ENCODE measurements around the gene CTBP1. TPM values are rescaled to one million over a fixed set of nuclear protein-coding genes. Genes with fewer than 3 reads are reported as not detected.

CTBP1 gene
- total RNA-seq, 4 donors from 2014 or later, result 145 to 255 (median 181) TPM

DNA sequence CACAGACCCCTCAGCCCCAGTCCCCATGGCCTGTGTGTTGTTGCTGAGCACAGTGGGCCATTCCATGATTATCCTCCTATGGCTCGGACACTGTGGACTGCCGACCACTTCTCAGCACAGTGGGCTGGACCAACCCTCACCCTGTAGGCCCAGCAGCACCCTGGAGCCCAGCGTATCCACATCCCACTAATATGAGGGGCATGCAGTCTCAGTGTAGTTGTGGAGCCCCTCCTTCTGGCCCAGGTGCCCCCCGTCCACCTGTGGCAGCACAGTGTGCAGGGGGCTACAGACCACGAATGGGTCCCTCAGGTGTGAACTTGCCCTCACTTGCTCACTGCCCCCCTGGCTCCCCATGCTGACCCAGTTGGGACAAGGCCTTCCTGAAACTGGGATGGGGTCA is 84.5 kb downstream of the CTBP1 start:
- WGBS, result 83% methylated on average over 4 of the region's 5 CpGs
- DNase-seq (ENCODE audit: low spot score in 2 of 2), result no peak

DNA sequence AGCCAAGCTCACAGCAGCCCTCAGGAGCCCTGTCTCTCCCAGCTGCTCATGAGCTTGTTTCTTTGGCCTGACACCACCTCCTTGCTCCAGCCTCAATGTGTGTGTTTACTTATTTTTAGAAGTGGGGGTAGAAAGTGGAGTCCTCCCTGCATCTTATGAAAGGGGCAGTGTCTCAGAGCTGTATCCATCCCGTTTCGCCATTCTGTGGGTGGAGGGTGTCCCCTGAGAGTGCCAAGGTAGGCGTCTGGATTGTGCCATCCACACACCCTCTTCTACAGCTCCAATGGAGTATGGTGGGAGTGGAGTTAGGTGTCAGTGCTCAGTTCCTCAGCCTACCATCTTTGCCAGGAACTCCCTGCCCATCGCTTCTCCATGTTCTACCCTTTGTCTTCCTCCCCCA is 84.9 kb downstream of the CTBP1 start:
- DNase-seq (ENCODE audit: low spot score in 2 of 2), result no peak
- H3K27me3 ChIP-seq, result no peaks in the 10 kb centered on the region
- TF ChIP-seq POLR2AphosphoS5 (IDR thresholded peaks at IDR 0.05), result no peak
- no peak for TF ChIP-seq POLR2A (IDR thresholded peaks at IDR 0.05)
- no peak for TF ChIP-seq EP300 (IDR thresholded peaks at IDR 0.05)
- TF ChIP-seq, protein P1, sequence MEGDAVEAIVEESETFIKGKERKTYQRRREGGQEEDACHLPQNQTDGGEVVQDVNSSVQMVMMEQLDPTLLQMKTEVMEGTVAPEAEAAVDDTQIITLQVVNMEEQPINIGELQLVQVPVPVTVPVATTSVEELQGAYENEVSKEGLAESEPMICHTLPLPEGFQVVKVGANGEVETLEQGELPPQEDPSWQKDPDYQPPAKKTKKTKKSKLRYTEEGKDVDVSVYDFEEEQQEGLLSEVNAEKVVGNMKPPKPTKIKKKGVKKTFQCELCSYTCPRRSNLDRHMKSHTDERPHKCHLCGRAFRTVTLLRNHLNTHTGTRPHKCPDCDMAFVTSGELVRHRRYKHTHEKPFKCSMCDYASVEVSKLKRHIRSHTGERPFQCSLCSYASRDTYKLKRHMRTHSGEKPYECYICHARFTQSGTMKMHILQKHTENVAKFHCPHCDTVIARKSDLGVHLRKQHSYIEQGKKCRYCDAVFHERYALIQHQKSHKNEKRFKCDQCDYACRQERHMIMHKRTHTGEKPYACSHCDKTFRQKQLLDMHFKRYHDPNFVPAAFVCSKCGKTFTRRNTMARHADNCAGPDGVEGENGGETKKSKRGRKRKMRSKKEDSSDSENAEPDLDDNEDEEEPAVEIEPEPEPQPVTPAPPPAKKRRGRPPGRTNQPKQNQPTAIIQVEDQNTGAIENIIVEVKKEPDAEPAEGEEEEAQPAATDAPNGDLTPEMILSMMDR (IDR thresholded peaks at IDR 0.05), result no peak
- peaks cover 17% of the 10 kb centered on the region for H3K4me1 ChIP-seq
- H3K27ac ChIP-seq, result no peak overlapping the region
- H3K9me3 ChIP-seq, result no peaks in the 10 kb centered on the region
- WGBS, result 81% methylated on average over 4 of the region's 4 CpGs
- H3K36me3 ChIP-seq, result no peaks in the 10 kb centered on the region
- H3K4me3 ChIP-seq, result no peak overlapping the region

More for the DNA sequence above, 84.5 kb downstream of the CTBP1 start:
- Histone ChIP-seq H3K27me3 (no peaks in the 10 kb centered on the region), H3K4me3 (no peak overlapping the region), H3K4me1 (peaks cover 17% of the 10 kb centered on the region), H3K27ac (no peak overlapping the region), H3K36me3 (no peaks in the 10 kb centered on the region), H3K9me3 (no peaks in the 10 kb centered on the region)
- TF ChIP-seq, protein P1 (IDR thresholded peaks at IDR 0.05), result no peak
- TF ChIP-seq POLR2A (IDR thresholded peaks at IDR 0.05), result no peak
- TF ChIP-seq POLR2AphosphoS5 (IDR thresholded peaks at IDR 0.05), result no peak
- TF ChIP-seq EP300 (IDR thresholded peaks at IDR 0.05), result no peak

Other genes starting within 250 kb of the CTBP1 start
- 10 to 100 TPM in 3 of 4 donors, 1 to 10 TPM in 1; 9.0 to 19.9 (median 12.0) TPM for gene FGFRL1, start 237.5 kb downstream of the CTBP1 start, total RNA-seq
- 10 to 100 TPM in 1 of 4 donors, 1 to 10 TPM in 3; 2.4 to 16.5 (median 4.4) TPM for gene RNF212, start 135.6 kb downstream of the CTBP1 start, total RNA-seq
- gene SPON2, start 76.5 kb downstream of the CTBP1 start, total RNA-seq, result 10 to 100 TPM; 22.5 to 52.3 (median 31.8) TPM
- 100 to 1,000 TPM in 1 of 4 donors, 10 to 100 TPM in 3; 58.7 to 112 (median 69.5) TPM for gene MAEA, start 40.8 kb upstream of the CTBP1 start, total RNA-seq
- 100 to 1,000 TPM in 1 of 4 donors, 10 to 100 TPM in 3; 16.2 to 107 (median 24.9) TPM for gene UVSSA, start 98.1 kb upstream of the CTBP1 start, total RNA-seq
- not detected for gene NKX1-1, start 157.3 kb upstream of the CTBP1 start, total RNA-seq